Progenitor cell of endocrine pancreas (in vitro differentiated cells): Measurements from ENCODE around the gene ATP2B2. TPM values are rescaled to one million over a fixed set of nuclear protein-coding genes. Genes with fewer than 3 reads are reported as not detected.
"Not testable (repeated sequence)": the region's sequence is repeated elsewhere in the genome, so short reads cannot be mapped to it uniquely, and the experiment has no call there.

Experiments
- DNase-seq: peaks from one replicate; pipeline ENCODE4 v3.0.0; 2021; ENCODE audit warnings: low spot score; ENCODE audit not compliant: unreplicated experiment
- H3K27ac Mint-ChIP-seq: 2 replicates; pipeline ENCODE4 v1.8.0; 2021; ENCODE audit warnings: mild to moderate bottlenecking, moderate library complexity, mixed read lengths
- H3K27me3 Mint-ChIP-seq: 2 replicates; pipeline ENCODE4 v1.8.0; 2021; ENCODE audit warnings: mixed read lengths
- H3K36me3 Mint-ChIP-seq: 2 replicates; pipeline ENCODE4 v1.8.0; 2022; ENCODE audit warnings: mixed read lengths; ENCODE audit not compliant: insufficient read depth
- H3K4me1 Mint-ChIP-seq: 2 replicates; pipeline ENCODE4 v1.8.0; 2021; ENCODE audit warnings: low read depth, mixed read lengths
- H3K4me3 Mint-ChIP-seq: 2 replicates; pipeline ENCODE4 v1.8.0; 2021; ENCODE audit warnings: low read depth, mild to moderate bottlenecking, moderate library complexity, mixed read lengths
- H3K9me3 Mint-ChIP-seq: 2 replicates; pipeline ENCODE4 v1.8.0; 2021; ENCODE audit warnings: low read depth, mixed read lengths
- CTCF ChIP-seq: fragments of 200-600 bp; sonication (generic); IDR thresholded peaks from one replicate; pipeline ENCODE4 v1.5.0; 2021; ENCODE audit warnings: antibody characterized with exemption, mild to moderate bottlenecking; ENCODE audit not compliant: unreplicated experiment
- total RNA-seq: library from RNA; stranded (reverse); gene quantifications from 2 replicates; pipeline ENCODE4 v1.2.1, GENCODE V29; 2021

Gene ATP2B2
- total RNA-seq, 1 donor from 2014 or later, result 0.07 TPM

- H3K4me1 Mint-ChIP-seq, result peaks cover under 1% of the 10 kb centered on the region
- no peak overlapping the region for H3K4me3 Mint-ChIP-seq
- no peak for DNase-seq
- H3K36me3 Mint-ChIP-seq, result no peaks in the 10 kb centered on the region
- H3K9me3 Mint-ChIP-seq, result peaks cover 1% of the 10 kb centered on the region
- no peaks in the 10 kb centered on the region for H3K27me3 Mint-ChIP-seq
- H3K27ac Mint-ChIP-seq, result no peak overlapping the region
- TF ChIP-seq CTCF, result no peak
These were observed 42.7 kb upstream of the ATP2B2 start for GRCh38 chr3:10547841-10548783.

GRCh38 chr3:10547413-10547812 lies 42.0 kb upstream of the ATP2B2 start:
- DNase-seq, result no peak
- H3K27me3 Mint-ChIP-seq, result no peaks in the 10 kb centered on the region
- no peak for TF ChIP-seq CTCF
- H3K9me3 Mint-ChIP-seq, result peaks cover 8% of the 10 kb centered on the region
- no peak overlapping the region for H3K4me3 Mint-ChIP-seq
- H3K27ac Mint-ChIP-seq, result no peak overlapping the region
- no peaks in the 10 kb centered on the region for H3K4me1 Mint-ChIP-seq
- no peaks in the 10 kb centered on the region for H3K36me3 Mint-ChIP-seq

- no peak for DNase-seq
- Mint-ChIP-seq H3K27ac (no peak overlapping the region), H3K9me3 (peaks cover 11% of the 10 kb centered on the region), H3K4me3 (no peak overlapping the region), H3K4me1 (no peaks in the 10 kb centered on the region), H3K36me3 (no peaks in the 10 kb centered on the region), H3K27me3 (no peaks in the 10 kb centered on the region)
- no peak for TF ChIP-seq CTCF
These were observed 41.5 kb upstream of the ATP2B2 start for GRCh38 chr3:10546820-10547263.

GRCh38 chr3:10546181-10546624 lies 40.8 kb upstream of the ATP2B2 start:
- Mint-ChIP-seq H3K27ac (no peak overlapping the region), H3K9me3 (peaks cover 18% of the 10 kb centered on the region), H3K4me3 (no peak overlapping the region), H3K4me1 (no peaks in the 10 kb centered on the region), H3K27me3 (no peaks in the 10 kb centered on the region), H3K36me3 (no peaks in the 10 kb centered on the region)
- no peak for DNase-seq
- no peak for TF ChIP-seq CTCF

GRCh38 chr3:10542518-10542917 lies 37.1 kb upstream of the ATP2B2 start:
- no peak for DNase-seq
- H3K4me1 Mint-ChIP-seq, result no peaks in the 10 kb centered on the region
- H3K27ac Mint-ChIP-seq, result no peak overlapping the region
- H3K36me3 Mint-ChIP-seq, result no peaks in the 10 kb centered on the region
- peaks cover 23% of the 10 kb centered on the region for H3K9me3 Mint-ChIP-seq
- no peak for TF ChIP-seq CTCF
- H3K27me3 Mint-ChIP-seq, result peaks cover 4% of the 10 kb centered on the region
- H3K4me3 Mint-ChIP-seq, result no peak overlapping the region

GRCh38 chr3:10540347-10540746 lies 35.0 kb upstream of the ATP2B2 start:
- H3K4me1 Mint-ChIP-seq, H3K27me3 Mint-ChIP-seq, H3K27ac Mint-ChIP-seq, H3K36me3 Mint-ChIP-seq, DNase-seq, H3K4me3 Mint-ChIP-seq: not testable (repeated sequence)
- peaks cover 23% of the 10 kb centered on the region for H3K9me3 Mint-ChIP-seq
